ENCODE results near the gene FURIN.

GRCh38 chr15:90819850-90820249, 48.5 kb upstream of the FURIN start:
- TF ChIP-seq CTCF (conservative IDR thresholded peaks at IDR 0.05; ENCODE audit: low read length) (no peak), EZH2phosphoT487 (IDR thresholded peaks at IDR 0.05; ENCODE audit: borderline replicate concordance, low read depth, low read length) (no peak)
